Measurements from ENCODE around the gene NBPF3. TPM values are rescaled to one million over a fixed set of nuclear protein-coding genes. Genes with fewer than 3 reads are reported as not detected.
A peak's percentile ranks its signal among the peaks of the same experiment; 100 is the strongest.
"Not testable (repeated sequence)": the region's sequence is repeated elsewhere in the genome, so short reads cannot be mapped to it uniquely, and the experiment has no call there.

Gene NBPF3
- total and polyA plus RNA-seq, 2 experiments from 2014 or later: 2.7 to 18.1 TPM

- not testable (repeated sequence) for H3K27ac ChIP-seq (ENCODE audit: low read depth); H2AFZ ChIP-seq; H3F3A ChIP-seq (replicated peaks; ENCODE audit: low read depth); H3K36me3 ChIP-seq (ENCODE audit: insufficient read depth); H3K4me1 Mint-ChIP-seq; H3K4me1 ChIP-seq (ENCODE audit: insufficient read depth); H3K36me3 Mint-ChIP-seq (ENCODE audit: low read depth); H3K9me3 Mint-ChIP-seq; H3K79me2 ChIP-seq (replicated peaks; ENCODE audit: insufficient read depth); H4K20me1 ChIP-seq (replicated peaks; ENCODE audit: insufficient read depth); H3K9me2 ChIP-seq (ENCODE audit: insufficient read depth); H3K27ac Mint-ChIP-seq
- peaks cover 16% of the 10 kb centered on the region for H3K27me3 ChIP-seq (ENCODE audit: insufficient read depth)
- H3K27me3 Mint-ChIP-seq (ENCODE audit: insufficient read depth, low read depth, poor library complexity): peaks cover 32% of the 10 kb centered on the region
- peak overlapping the region; percentile 83 for H3K4me3 Mint-ChIP-seq
- ATAC-seq (peak; percentile 82), DNase-seq (ENCODE audit: low spot score) (peak; percentile 59)
- TF ChIP-seq EZH2phosphoT487 (IDR thresholded peaks at IDR 0.05; ENCODE audit: unreplicated experiment) (peak; percentile 67), EZH2 (IDR thresholded peaks at IDR 0.05; ENCODE audit: low read depth, unreplicated experiment) (peak; percentile 87)
- H3K4me3 ChIP-seq: peak overlapping the region; percentile 50
- H3K4me2 ChIP-seq: peak overlapping the region; percentile 80
These were observed 12.0 kb upstream of the NBPF3 start for GRCh38 chr1:21427798-21428480.

GRCh38 chr1:21428481-21429073, 11.4 kb upstream of the NBPF3 start:
- Mint-ChIP-seq H3K4me3 (peak overlapping the region; percentile 38; the same call in 1 of the 3 replicates), H3K27me3 (ENCODE audit: insufficient read depth, low read depth, poor library complexity) (peaks cover 32% of the 10 kb centered on the region)
- not testable (repeated sequence) for DNase-seq (ENCODE audit: low spot score); H3K4me1 ChIP-seq (ENCODE audit: insufficient read depth); H4K20me1 ChIP-seq (replicated peaks; ENCODE audit: insufficient read depth); H3K4me3 ChIP-seq; H3K9me3 Mint-ChIP-seq; H3K36me3 ChIP-seq (ENCODE audit: insufficient read depth); H2AFZ ChIP-seq; H3K36me3 Mint-ChIP-seq (ENCODE audit: low read depth); H3K79me2 ChIP-seq (replicated peaks; ENCODE audit: insufficient read depth); H3F3A ChIP-seq (replicated peaks; ENCODE audit: low read depth); H3K27ac Mint-ChIP-seq; H3K4me2 ChIP-seq; H3K4me1 Mint-ChIP-seq; H3K27ac ChIP-seq (ENCODE audit: low read depth); H3K9me2 ChIP-seq (ENCODE audit: insufficient read depth)
- peaks cover 16% of the 10 kb centered on the region for H3K27me3 ChIP-seq (ENCODE audit: insufficient read depth)
- ATAC-seq: peak; percentile 78

GRCh38 chr1:21429210-21429609, 10.7 kb upstream of the NBPF3 start:
- H3K79me2 ChIP-seq (replicated peaks; ENCODE audit: insufficient read depth); H3K36me3 Mint-ChIP-seq (ENCODE audit: low read depth); H3F3A ChIP-seq (replicated peaks; ENCODE audit: low read depth); H3K4me1 Mint-ChIP-seq; H3K4me3 Mint-ChIP-seq; H3K36me3 ChIP-seq (ENCODE audit: insufficient read depth); H2AFZ ChIP-seq; H3K27ac ChIP-seq (ENCODE audit: low read depth); H3K4me3 ChIP-seq; H3K27ac Mint-ChIP-seq; H3K4me1 ChIP-seq (ENCODE audit: insufficient read depth); H3K4me2 ChIP-seq; H3K9me3 Mint-ChIP-seq; H4K20me1 ChIP-seq (replicated peaks; ENCODE audit: insufficient read depth); DNase-seq (ENCODE audit: low spot score); H3K9me2 ChIP-seq (ENCODE audit: insufficient read depth); ATAC-seq: not testable (repeated sequence)
- H3K27me3 Mint-ChIP-seq (ENCODE audit: insufficient read depth, low read depth, poor library complexity): peaks cover 30% of the 10 kb centered on the region
- H3K27me3 ChIP-seq (ENCODE audit: insufficient read depth): peaks cover 16% of the 10 kb centered on the region

- not testable (repeated sequence) for H3K27ac Mint-ChIP-seq; H3K4me3 ChIP-seq; H3K4me3 Mint-ChIP-seq; H2AFZ ChIP-seq; H3K9me3 Mint-ChIP-seq; H3K4me1 ChIP-seq (ENCODE audit: insufficient read depth); DNase-seq (ENCODE audit: low spot score); H3K36me3 Mint-ChIP-seq (ENCODE audit: low read depth); H3K9me2 ChIP-seq (ENCODE audit: insufficient read depth); H3K27ac ChIP-seq (ENCODE audit: low read depth); H4K20me1 ChIP-seq (replicated peaks; ENCODE audit: insufficient read depth); ATAC-seq; H3K36me3 ChIP-seq (ENCODE audit: insufficient read depth); H3F3A ChIP-seq (replicated peaks; ENCODE audit: low read depth); H3K4me1 Mint-ChIP-seq; H3K79me2 ChIP-seq (replicated peaks; ENCODE audit: insufficient read depth); H3K4me2 ChIP-seq
- H3K27me3 ChIP-seq (ENCODE audit: insufficient read depth): peaks cover 25% of the 10 kb centered on the region
- H3K27me3 Mint-ChIP-seq (ENCODE audit: insufficient read depth, low read depth, poor library complexity): peaks cover 41% of the 10 kb centered on the region
These were observed 9.1 kb upstream of the NBPF3 start for GRCh38 chr1:21430875-21431274.
